Measurements from ENCODE around the gene LGR6. TPM values are rescaled to one million over a fixed set of nuclear protein-coding genes. Genes with fewer than 3 reads are reported as not detected.
A peak's percentile ranks its signal among the peaks of the same experiment; 100 is the strongest.

LGR6 gene
- total and polyA plus RNA-seq, 2 of the 4 experiments (the other 2 are of a cell fraction), result not detected

DNA sequence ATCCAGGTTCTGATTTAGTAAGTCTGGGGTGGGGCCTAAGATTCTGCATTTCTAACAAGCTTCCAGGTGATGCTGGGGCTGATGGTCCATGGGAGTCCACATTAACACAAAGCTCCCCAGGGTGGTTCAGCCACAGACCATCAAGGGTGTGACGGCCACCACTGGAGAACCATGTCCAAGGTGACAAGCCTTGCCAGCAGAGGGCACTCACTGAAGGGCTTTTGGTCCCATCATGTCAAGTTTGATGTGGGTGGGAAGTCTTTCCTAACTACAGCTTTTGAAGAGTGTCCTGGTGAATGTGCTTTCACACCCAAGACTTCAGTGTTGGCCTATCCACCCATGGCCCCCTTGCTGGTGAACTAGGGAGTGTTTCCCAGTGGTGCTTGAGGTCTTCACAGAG lies 81.0 kb downstream of the LGR6 start:
- POLR2A ChIA-PET (ENCODE audit: unreplicated experiment), result no interaction called here
- Histone ChIP-seq H3K9me3 (ENCODE audit: control insufficient read depth, insufficient read depth, low read length) (no peaks in the 10 kb centered on the region), H3K4me1 (ENCODE audit: control insufficient read depth, insufficient read depth, low read length) (no peaks in the 10 kb centered on the region), H2AK9ac (replicated peaks; ENCODE audit: low read depth, low read length, poor library complexity) (peak overlapping the region; percentile 68), H3K27me3 (ENCODE audit: control insufficient read depth, insufficient read depth, low read length) (peaks cover 29% of the 10 kb centered on the region), H3K9me1 (ENCODE audit: insufficient read depth, low read length) (peaks cover 3% of the 10 kb centered on the region), H2AK5ac (ENCODE audit: low read depth, low read length) (0 out of 2 replicates have a peak overlapping the region, but pooled peaks have one; percentile 2), H3K18ac (ENCODE audit: low read depth, low read length) (no peak overlapping the region), H3K23ac (ENCODE audit: low read depth, low read length) (no peak overlapping the region), H3K9ac (ENCODE audit: low read depth, low read length) (no peak overlapping the region), H2BK15ac (ENCODE audit: low read depth, low read length) (no peak overlapping the region), H4K8ac (ENCODE audit: low read depth in 2 of 2, low read length in 2 of 2) (no peak overlapping the region), H4K5ac (ENCODE audit: low read depth, low read length) (no peak overlapping the region), H3K4me2 (ENCODE audit: low read depth, low read length) (no peak overlapping the region), H3K56ac (ENCODE audit: extremely low read depth, insufficient read depth, low read length) (no peak overlapping the region), H2BK120ac (ENCODE audit: low read depth, low read length) (no peak overlapping the region), H3K14ac (replicated peaks; ENCODE audit: low read depth, low read length) (no peak overlapping the region), H4K20me1 (ENCODE audit: insufficient read depth, low read length) (no peaks in the 10 kb centered on the region), H3K4me3 (ENCODE audit: insufficient read depth, low read depth, low read length) (no peak overlapping the region), H3K79me1 (ENCODE audit: low read depth in 1 of 2, low read length in 2 of 2) (no peaks in the 10 kb centered on the region), H3K27ac (ENCODE audit: insufficient read depth, low read length) (no peak overlapping the region), H2AFZ (replicated peaks; ENCODE audit: low read length, poor library complexity) (peak overlapping the region; percentile 14), H3K4ac (ENCODE audit: low read depth, low read length) (no peak overlapping the region), H4K91ac (ENCODE audit: insufficient read depth, low read depth, low read length) (no peak overlapping the region), H2BK20ac (ENCODE audit: low read depth, low read length) (no peak overlapping the region), H3K36me3 (ENCODE audit: control insufficient read depth, insufficient read depth, low read length) (no peaks in the 10 kb centered on the region), H2BK5ac (ENCODE audit: low read depth, low read length, poor library complexity, severe bottlenecking) (no peak overlapping the region)
- ATAC-seq (ENCODE audit: low read depth) (no peak; the same call in 1 of the 2 replicates), DNase-seq (peak; percentile 12)
- TF ChIP-seq RFX5 (IDR thresholded peaks at IDR 0.05; ENCODE audit: low read depth, low read length) (no peak), CTCF (conservative IDR thresholded peaks at IDR 0.05; ENCODE audit: low read depth, low read length) (peak; percentile 44), SMC3 (IDR thresholded peaks at IDR 0.05; ENCODE audit: low read depth, low read length) (peak; percentile 42), RAD21 (IDR thresholded peaks at IDR 0.05; ENCODE audit: low read length) (peak; percentile 60)
- BruUV-seq (replicated peaks), result no TSS peak
- no CpG with 5 or more reads among the region's 1 CpG for WGBS, 2 experiments (ENCODE audit: extremely low coverage in 2 of 2, insufficient read length in 1 of 2)
- in situ Hi-C loops (cut with MboI; ENCODE audit: low sequenced_read_pairs) (no loop called here), dilution Hi-C loops (cut with HindIII; ENCODE audit: low sequenced_read_pairs, unreplicated experiment) (no loop called here), intact Hi-C loops (cut with micrococcal nuclease) (loop anchor here (1.0 kb wide), 1 partner anchor 41 kb away; no protein-coding TSS in a partner anchor)
- CTCF ChIA-PET, result interaction anchor here (1.0 to 1.7 kb wide), 3 partner anchors 9 to 42 kb away, joined by 4 to 6 read pairs (median 5); no protein-coding TSS in a partner anchor
